Activated gamma-delta T cell treated with anti-CD3 and anti-CD28 coated beads, Interleukin-2, amount 50 U/mL, for 16 hours (primary cell): Measurements from ENCODE around the gene GPR150.
"Not testable (repeated sequence)": the region's sequence is repeated elsewhere in the genome, so short reads cannot be mapped to it uniquely, and the experiment has no call there.

ENCODE experiments used
- DNase-seq: peaks from one replicate; pipeline ENCODE4 v3.0.0-alpha.2; 2020; ENCODE audit warnings: low read depth

Gene GPR150

DNA sequence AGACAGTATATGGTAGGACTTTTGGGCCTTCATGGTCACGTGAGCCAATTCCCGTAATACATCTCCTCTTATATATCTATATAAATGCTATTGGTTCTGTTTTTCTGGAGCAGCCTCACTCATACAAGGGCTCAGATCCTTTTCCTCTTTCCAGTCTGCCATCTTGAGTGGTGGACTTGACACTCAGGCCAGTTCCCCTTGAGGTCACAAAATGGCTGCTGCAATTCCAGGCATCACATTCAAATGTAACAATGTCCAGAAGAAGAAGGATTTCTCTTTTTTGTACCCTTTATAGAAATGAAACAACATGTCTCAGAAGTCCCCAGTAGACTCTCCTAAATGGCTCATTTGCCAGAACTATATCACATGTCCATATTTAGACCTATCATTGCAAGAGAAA, 4.5 kb downstream of the GPR150 start:
- DNase-seq: no peak

GRCh38 chr5:95626701-95627100, 6.8 kb downstream of the GPR150 start:
- DNase-seq: no peak

DNA sequence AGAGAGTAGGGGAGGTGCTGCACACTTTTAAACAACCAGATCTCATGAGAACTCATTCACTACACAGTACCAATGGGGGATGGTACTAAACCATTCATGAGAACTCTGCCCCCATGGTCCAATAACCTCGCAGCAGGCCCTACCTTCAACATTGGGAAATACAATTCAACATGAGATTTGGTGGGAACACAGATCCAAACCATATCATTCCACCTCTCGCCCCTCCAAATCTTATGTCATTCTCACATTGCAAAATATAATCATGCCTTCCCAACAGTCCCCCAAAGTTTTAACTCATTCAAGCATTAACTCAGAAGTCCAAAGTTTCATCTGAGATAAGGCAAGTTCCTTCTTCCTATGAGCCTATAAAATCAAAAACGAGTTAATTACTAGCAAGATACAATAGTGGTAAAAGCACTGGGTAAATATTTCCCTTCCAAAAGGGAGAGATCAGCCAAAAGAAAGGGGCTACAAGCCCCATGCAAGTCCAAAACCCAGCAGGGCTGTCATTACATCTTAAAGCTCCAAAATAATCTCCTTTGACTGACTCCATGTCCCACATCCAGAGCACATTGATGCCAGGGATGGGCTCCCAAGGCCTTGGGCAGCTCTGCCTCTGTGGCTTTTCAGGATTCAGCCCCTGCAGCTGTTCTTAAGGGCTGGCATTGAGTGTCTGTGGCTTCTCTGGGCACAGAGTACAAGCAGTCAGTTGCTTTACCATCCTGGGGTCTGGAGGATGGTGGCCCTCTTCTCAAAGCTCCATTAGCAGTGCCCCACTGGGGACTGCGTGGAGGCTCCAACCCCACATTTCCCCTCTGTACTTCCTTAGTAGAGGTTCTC, 8.3 kb downstream of the GPR150 start:
- no peak for DNase-seq

DNA sequence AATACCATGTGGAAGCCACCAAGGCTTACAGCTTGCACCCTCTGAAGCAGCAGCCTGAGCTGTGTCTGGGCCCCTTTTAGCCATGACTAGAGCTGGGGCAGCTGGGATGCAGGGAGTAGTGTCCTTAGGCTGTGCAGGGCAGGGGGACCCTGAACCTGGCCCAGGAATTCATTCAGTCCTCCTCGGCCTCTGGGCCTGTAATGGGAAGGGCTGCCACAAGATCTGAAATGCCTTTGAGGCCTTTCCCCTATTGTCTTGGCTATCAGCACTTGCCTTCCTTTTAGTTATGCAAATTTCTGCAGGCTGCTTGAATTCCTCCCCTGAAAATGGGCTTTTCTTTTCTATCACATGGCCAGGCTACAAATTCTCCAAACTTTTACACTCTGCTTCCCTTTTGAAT, 9.0 kb downstream of the GPR150 start:
- no peak for DNase-seq

DNA sequence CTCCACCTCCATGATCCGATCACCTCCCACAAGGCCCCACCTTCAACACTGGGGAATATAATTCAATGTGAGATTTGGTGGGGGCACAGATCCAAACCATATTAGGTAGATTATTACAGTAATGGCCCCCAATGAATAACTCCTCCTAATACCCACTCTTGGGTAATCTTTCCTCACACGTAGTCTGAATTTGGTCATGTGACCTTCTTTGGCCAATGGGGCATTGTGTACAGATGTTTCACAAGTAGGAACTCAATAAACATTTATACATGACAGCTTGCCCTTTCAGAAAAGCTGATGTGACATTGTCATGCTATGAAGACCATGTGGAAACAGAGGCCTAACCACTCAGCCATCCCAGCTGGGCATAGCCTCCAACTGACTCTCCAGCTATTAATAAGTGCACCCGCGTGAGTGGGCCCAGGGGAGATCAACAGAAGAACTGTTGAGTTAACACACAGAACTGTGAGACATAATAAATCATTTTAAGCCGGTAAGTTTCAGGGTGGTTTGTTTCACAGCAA, 10.6 kb downstream of the GPR150 start:
- DNase-seq: no peak

DNA sequence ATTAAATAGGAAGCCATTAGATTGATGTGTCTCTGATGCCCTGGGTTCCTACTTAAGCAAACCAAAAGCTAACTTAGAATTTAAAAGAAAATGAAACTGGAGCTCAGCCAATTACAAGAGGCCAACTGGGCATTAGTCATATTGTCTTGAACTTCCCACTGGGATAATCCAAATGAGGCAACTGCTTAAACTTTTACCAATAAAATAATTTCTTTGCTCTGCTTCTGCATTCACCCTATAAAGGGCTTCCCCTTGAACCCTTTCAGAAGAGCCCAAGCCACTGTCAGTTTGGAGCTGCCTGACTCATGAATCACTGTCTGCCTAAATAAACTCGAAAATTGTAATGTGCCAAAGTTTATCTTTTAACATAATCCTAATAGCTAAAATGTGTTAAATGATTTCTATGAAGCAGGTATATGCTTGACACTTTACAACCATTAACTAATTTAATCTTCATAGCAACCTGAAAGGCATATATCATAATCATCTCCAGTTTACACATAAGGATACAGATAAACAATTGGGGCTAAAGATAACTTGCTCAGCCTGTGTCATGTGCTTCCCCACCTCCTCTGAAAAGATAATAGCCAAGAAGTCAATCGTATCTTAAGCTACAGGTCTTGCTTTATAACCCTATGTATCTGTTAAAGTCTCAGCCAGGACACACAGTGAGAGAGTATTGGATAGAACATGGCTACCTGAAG, 11.5 kb downstream of the GPR150 start:
- DNase-seq: no peak

- DNase-seq: peak; percentile 52
Observed at GRCh38 chr5:95631991-95632675, 12.2 kb downstream of the GPR150 start.

GRCh38 chr5:95632942-95633341, 13.1 kb downstream of the GPR150 start:
- not testable (repeated sequence) for DNase-seq

GRCh38 chr5:95633671-95634070, 13.8 kb downstream of the GPR150 start:
- DNase-seq: no peak

DNA sequence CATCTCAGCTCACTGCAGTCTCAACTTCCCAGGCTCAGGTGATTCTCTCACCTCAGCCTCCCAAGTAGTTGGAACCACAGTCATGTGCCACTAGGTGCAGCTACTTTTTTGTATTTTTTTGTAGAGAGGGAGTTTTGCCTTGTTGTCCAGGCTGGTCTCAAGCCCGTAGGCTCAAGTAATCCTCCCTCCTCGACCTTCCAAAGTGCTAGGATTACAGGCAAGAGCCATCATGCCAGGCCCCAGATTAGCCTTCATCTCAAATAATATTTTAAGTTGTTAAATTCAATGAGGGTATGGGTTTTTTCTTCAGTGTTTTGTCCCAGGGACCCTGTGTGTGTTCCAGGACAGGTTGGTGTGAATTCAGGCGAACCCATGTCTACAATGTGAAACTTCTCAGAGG, 14.2 kb downstream of the GPR150 start:
- no peak for DNase-seq

GRCh38 chr5:95638632-95639031, 18.7 kb downstream of the GPR150 start:
- DNase-seq: no peak

- no peak for DNase-seq
Observed at GRCh38 chr5:95641741-95642220, 21.9 kb downstream of the GPR150 start.

DNA sequence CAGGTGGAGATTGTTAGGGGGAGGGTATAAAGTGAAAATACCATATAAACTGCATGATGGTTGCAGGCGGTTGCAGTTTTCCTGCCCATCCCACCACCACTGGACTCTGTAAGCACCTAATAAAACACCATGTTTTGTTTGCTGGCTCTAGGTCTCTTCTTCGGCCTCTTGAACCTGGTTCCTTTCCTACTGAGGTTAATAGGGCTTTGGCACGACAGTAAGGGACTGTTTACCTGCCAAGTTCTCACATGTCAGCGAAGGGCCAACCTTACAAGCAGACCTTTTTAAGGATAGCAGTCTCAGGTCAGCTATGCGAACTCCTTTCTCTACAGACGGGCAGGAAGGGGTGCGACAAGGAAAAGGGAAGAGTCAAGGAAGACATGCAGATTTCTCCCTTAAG, 23.3 kb downstream of the GPR150 start:
- no peak for DNase-seq

DNA sequence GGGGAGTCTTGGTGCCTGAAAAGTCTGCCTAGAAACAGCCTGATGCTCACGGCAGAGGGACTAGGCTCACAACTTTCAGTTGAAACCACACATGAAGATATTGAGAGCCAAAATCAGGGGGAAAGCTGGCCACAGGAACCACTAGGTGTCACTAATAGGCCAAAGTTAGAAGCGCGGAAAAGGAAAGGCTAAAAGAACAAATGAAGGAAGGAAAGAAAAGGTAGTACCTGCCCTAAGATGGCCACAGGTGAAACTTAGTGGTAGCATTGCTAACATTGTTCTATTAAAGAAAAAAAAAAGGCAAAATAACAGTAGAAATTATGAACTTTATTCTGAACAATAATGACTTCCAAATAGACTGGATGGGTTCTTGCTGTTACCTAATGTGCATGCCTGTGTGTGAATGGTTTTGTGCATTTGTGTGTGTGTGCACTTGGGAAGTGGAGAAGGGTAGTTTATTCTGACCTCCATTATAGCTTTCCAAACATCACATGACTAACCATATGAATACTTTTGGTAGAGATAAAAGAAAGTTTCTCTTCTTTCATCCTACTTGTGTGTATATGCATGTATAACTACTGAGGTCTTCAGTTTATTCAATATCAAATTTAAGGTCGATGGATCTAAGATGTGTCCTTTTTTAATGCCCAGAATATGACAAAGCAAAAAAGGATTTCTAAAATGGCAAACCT, 24.6 kb downstream of the GPR150 start:
- DNase-seq: peak; percentile 23

GRCh38 chr5:95646226-95646568, 26.3 kb downstream of the GPR150 start:
- DNase-seq: not testable (repeated sequence)

- DNase-seq: peak; percentile 88
Observed at GRCh38 chr5:95646569-95647431, 26.9 kb downstream of the GPR150 start, which contains the start of gene RFESD. Gene RFESD (plus strand): TSS chr5:95646777. CDS start chr5:95652272, 5,495 bp downstream.

DNA sequence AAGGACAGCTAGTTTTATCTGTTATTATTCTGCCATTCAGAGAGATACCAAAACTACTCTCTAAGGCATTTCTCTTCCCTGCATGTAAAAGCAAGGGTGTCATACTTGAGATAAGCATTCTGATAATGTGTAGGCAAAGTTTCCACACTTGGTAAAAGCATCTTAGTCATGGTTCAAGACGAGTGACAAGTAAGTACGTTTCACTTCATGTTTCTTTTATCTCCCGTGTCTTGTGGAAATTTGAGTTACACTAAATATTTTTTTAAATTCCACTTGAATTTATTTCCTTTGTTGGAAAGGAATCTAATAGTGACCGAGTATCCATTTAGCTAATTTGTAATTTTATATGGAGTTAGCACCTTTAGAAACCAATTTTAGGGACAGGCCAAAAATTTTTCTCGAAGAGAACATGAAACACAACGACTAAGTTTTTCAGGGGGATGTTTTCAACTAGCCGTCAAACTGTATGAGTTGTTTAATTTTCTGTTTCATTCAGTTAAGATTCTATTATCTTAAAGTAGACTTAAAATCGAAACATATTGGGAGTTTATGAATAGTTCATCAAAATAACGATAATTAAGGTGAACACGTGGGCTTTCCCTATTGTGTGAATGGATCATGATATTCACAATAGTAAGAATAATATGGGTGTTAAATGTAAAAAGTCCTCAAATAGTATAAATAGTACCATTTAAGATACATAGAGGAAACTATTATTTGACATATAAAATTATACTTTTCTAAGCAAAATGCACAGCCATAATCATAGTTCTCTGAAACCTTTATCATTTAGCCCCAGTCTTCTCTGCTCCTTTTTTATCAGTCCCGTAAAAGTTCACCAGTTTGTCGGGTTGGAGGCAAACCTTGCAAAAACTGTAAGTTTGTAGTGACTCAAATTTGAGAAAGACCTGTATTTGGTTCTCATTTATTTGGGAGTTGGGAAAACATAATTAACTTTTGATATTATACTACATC, 28.3 kb downstream of the GPR150 start:
- no peak for DNase-seq

- no peak for DNase-seq
Observed at GRCh38 chr5:95649274-95649673, 29.4 kb downstream of the GPR150 start.

GRCh38 chr5:95649842-95650620, 30.1 kb downstream of the GPR150 start:
- DNase-seq: no peak
